ENCODE measurements around the gene SSU72.

DNA sequence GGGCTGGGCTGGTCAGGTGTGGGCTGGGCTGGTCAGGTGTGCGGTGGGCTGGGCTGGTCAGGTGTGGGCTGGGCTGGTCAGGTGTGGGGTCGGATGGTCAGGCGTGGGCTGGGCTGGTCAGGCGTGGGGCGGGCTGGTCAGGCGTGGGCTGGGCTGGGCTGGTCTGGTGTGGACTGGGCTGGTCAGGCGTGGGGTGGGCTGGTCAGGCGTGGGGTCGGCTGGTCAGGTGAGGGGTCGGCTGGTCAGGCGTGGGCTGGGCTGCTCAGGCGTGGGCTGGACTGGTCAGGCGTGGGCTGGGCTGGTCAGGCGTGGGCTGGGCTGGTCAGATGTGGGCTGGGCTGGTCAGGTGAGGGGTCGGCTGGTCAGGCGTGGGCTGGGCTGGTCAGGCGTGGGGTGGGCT is 31.1 kb upstream of the SSU72 start:
- TF ChIP-seq EZH2phosphoT487 (IDR thresholded peaks at IDR 0.05; ENCODE audit: borderline replicate concordance, low read depth) (no peak), NFIC (IDR thresholded peaks at IDR 0.05; ENCODE audit: borderline replicate concordance) (no peak), GATA2 (CRISPR knock-in tag; IDR thresholded peaks at IDR 0.05) (no peak), MXI1 (IDR thresholded peaks at IDR 0.05; ENCODE audit: low read depth, low read length) (no peak), USF2 (IDR thresholded peaks at IDR 0.05; ENCODE audit: borderline replicate concordance, low read depth, low read length) (no peak), RFX5 (IDR thresholded peaks at IDR 0.05; ENCODE audit: low read length) (no peak), SIN3A (IDR thresholded peaks at IDR 0.05; ENCODE audit: borderline replicate concordance, low read depth, low read length) (no peak)
- TF ChIP-seq, protein P1, sequence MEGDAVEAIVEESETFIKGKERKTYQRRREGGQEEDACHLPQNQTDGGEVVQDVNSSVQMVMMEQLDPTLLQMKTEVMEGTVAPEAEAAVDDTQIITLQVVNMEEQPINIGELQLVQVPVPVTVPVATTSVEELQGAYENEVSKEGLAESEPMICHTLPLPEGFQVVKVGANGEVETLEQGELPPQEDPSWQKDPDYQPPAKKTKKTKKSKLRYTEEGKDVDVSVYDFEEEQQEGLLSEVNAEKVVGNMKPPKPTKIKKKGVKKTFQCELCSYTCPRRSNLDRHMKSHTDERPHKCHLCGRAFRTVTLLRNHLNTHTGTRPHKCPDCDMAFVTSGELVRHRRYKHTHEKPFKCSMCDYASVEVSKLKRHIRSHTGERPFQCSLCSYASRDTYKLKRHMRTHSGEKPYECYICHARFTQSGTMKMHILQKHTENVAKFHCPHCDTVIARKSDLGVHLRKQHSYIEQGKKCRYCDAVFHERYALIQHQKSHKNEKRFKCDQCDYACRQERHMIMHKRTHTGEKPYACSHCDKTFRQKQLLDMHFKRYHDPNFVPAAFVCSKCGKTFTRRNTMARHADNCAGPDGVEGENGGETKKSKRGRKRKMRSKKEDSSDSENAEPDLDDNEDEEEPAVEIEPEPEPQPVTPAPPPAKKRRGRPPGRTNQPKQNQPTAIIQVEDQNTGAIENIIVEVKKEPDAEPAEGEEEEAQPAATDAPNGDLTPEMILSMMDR (IDR thresholded peaks at IDR 0.05), result no peak

All from SK-N-SH (cell line).